AG04450 (cell line): ENCODE results near the gene INSYN2B. TPM values are rescaled to one million over a fixed set of nuclear protein-coding genes. Genes with fewer than 3 reads are reported as not detected.

Experiments
- CTCF ChIA-PET: fragments of 300-600, 350-600 bp; formaldehyde crosslinking; extraction: SDS; loops from one replicate; lab custom pipeline; 2022; ENCODE audit warnings: antibody characterized with exemption, inconsistent platforms; lab: Charles Lee
- POLR2A ChIA-PET: fragments of 350-600 bp; formaldehyde crosslinking; extraction: SDS; loops from one replicate; lab custom pipeline; 2021; ENCODE audit warnings: antibody characterized with exemption, inconsistent platforms; lab: Yijun Ruan, JAX
- DNase-seq: peaks from one replicate; pipeline ENCODE4 v3.0.0-alpha.2; 2011; ENCODE audit warnings: low read depth, low spot score
- H3K27ac ChIP-seq: one replicate; pipeline ENCODE4 v1.5.1; 2012; ENCODE audit warnings: low read depth, low read length, control low read depth
- H3K27me3 ChIP-seq: one replicate; pipeline ENCODE4 v1.6.0; 2012; ENCODE audit warnings: low read length; ENCODE audit not compliant: control insufficient read depth, insufficient read depth
- H3K4me3 ChIP-seq: 2 replicates; pipeline ENCODE4 v1.5.1; 2011; ENCODE audit warnings: mild to moderate bottlenecking, low read depth, low read length, control low read depth
- H3K9me3 ChIP-seq: 2 replicates; pipeline ENCODE4 v1.5.1; 2012; ENCODE audit warnings: low read length; ENCODE audit not compliant: control insufficient read depth, insufficient read depth
- CTCF ChIP-seq: IDR thresholded peaks from 2 replicates; pipeline ENCODE4 v1.5.1; 2011; ENCODE audit warnings: low read depth, low read length, control low read depth, inconsistent platforms
- polyA plus RNA-seq: library from polyadenylated mRNA; depleted of rRNA; stranded (reverse); fragments of >200 nt; gene quantifications from 2 replicates; pipeline ENCODE4 v1.2.3, GENCODE V29; 2011

The INSYN2B gene
- polyA plus RNA-seq, 1 experiment, result 6.8 TPM

GRCh38 chr5:169881702-169882303, 98.5 kb downstream of the INSYN2B start:
- CTCF ChIA-PET, result no interaction called here
- POLR2A ChIA-PET, result no interaction called here
- H3K27me3 ChIP-seq, result no peaks in the 10 kb centered on the region
- DNase-seq, result no peak
- TF ChIP-seq CTCF, result no peak
- H3K4me3 ChIP-seq, result no peak overlapping the region
- H3K27ac ChIP-seq, result no peak overlapping the region
- no peaks in the 10 kb centered on the region for H3K9me3 ChIP-seq

DNA sequence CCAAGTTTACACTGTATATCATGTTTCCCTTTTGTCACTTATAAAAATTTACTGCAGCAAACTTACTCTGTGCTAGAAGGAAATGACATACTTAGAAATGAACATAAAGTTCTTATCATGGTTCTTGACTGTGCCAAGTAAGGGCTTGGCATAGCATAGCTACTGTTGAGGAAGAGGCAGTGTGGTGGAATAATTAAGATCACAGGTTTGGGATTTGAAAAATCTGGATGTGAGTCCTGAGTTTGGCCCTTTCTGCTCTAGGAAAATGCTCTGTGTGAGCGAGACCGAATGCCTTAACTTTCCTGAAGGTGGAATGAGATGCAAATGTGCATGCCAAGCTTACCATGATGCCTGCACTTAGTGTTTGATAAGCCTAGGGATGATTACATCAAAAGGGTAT, 99.5 kb downstream of the INSYN2B start:
- Histone ChIP-seq H3K9me3 (no peaks in the 10 kb centered on the region), H3K4me3 (no peak overlapping the region), H3K27me3 (no peaks in the 10 kb centered on the region), H3K27ac (no peak overlapping the region)
- no peak for DNase-seq
- ChIA-PET POLR2A (no interaction called here), CTCF (no interaction called here)
- no peak for TF ChIP-seq CTCF

GRCh38 chr5:169880012-169880663, 100.2 kb downstream of the INSYN2B start:
- no peak for TF ChIP-seq CTCF
- no peak overlapping the region for H3K27ac ChIP-seq
- ChIA-PET CTCF (no interaction called here), POLR2A (interaction anchor here (0.6 kb wide), 1 partner anchor 27 kb away, joined by 15 read pairs; no protein-coding TSS in a partner anchor)
- no peaks in the 10 kb centered on the region for H3K9me3 ChIP-seq
- no peak overlapping the region for H3K4me3 ChIP-seq
- DNase-seq, result no peak
- H3K27me3 ChIP-seq, result no peaks in the 10 kb centered on the region

DNA sequence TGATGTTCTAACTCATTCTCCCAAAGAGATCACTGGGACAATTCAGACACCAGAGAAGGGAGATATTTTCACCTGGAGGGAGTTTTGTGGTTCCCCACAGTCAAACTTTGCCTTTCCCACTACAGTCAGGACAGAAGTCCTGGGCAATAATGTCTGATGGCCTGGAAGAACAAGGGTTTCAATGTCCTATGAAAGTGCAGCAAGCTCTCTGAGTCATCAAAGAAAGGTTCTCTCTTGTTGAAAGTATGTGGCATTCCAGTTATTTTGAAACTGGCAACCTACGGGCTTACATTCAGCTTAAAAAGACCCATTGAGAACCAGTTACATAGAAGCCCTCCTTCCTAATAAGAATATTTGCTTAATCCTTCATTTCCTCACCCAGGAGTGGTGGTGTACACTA, 103.9 kb downstream of the INSYN2B start:
- Histone ChIP-seq H3K4me3 (no peak overlapping the region), H3K9me3 (no peaks in the 10 kb centered on the region), H3K27me3 (no peaks in the 10 kb centered on the region), H3K27ac (no peak overlapping the region)
- no peak for TF ChIP-seq CTCF
- DNase-seq, result no peak
- CTCF ChIA-PET, result interaction anchor here (1.5 to 2.3 kb wide), 2 partner anchors 104 to 175 kb away, joined by 4 to 8 read pairs; no protein-coding TSS in a partner anchor
- POLR2A ChIA-PET, result interaction anchor here (0.5 to 0.6 kb wide), 2 partner anchors 17 to 291 kb away, joined by 3 read pairs; no protein-coding TSS in a partner anchor

GRCh38 chr5:169875731-169876130, 104.6 kb downstream of the INSYN2B start:
- no peak for DNase-seq
- H3K27me3 ChIP-seq, result no peaks in the 10 kb centered on the region
- no peak overlapping the region for H3K4me3 ChIP-seq
- H3K27ac ChIP-seq, result no peak overlapping the region
- POLR2A ChIA-PET, result interaction anchor here (0.5 to 0.6 kb wide), 3 partner anchors 18 to 291 kb away, joined by 3 to 5 read pairs (median 3); no protein-coding TSS in a partner anchor
- CTCF ChIA-PET, result interaction anchor here (1.1 to 2.3 kb wide), 2 partner anchors 105 to 174 kb away, joined by 7 to 8 read pairs; partner anchors contain the start of gene INSYN2B
- TF ChIP-seq CTCF, result no peak
- H3K9me3 ChIP-seq, result no peaks in the 10 kb centered on the region
